Right renal pelvis (tissue), 4 donors: ENCODE data around the gene EVL. TPM values are rescaled to one million over a fixed set of nuclear protein-coding genes. Genes with fewer than 3 reads are reported as not detected.

Source experiments
- DNase-seq, 4 donors: peaks; one replicate each; pipeline ENCODE4 v3.0.0-alpha.2; 2013; ENCODE audit warnings: low read depth in 4 of 4, low spot score in 3 of 4, missing footprints in 1 of 4
- polyA plus RNA-seq, 4 donors: library from polyadenylated mRNA; unstranded; fragments of 120-200 nt; gene quantifications; one replicate each; pipeline ENCODE4 v1.2.1, GENCODE V29; 2013; ENCODE audit not compliant: insufficient read length in 4 of 4

The EVL gene
- polyA plus RNA-seq, 4 donors: 118 to 145 (median 128) TPM

DNA sequence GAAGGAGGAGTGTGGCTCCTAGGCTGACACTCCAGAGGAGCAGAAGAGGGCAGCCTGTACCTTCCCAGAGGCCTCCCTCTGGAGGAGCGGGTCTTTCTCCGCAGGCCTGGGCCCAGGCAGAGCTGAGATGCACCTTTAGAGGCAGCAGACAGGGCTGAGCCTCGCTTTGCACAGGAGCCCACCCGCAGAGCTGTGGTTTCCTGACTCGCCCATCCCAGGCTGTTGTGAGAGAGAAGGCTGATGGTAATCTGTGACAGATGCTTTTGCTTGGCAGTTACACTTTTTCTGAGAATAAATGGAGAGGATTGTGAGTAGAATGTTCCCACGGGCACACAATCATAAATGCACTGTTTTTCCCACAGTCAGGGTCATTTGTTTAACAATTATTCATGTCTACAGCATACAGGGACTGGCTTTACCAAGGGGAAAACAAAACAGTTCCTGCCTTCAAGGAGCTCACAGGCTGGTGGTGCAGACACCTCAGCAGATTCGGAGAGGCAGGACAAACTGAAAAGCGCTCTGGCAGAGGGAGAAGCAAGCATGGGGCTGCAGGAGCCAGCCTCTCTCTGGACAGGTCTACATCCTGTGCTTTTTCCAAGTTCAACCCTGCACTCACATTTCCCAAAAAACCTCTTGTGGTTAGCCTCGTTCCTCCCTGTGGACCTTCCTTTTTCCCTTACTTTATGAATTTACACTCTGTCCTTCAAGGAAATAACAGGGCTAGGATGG lies 13.9 kb downstream of the EVL start:
- DNase-seq: no peak

DNA sequence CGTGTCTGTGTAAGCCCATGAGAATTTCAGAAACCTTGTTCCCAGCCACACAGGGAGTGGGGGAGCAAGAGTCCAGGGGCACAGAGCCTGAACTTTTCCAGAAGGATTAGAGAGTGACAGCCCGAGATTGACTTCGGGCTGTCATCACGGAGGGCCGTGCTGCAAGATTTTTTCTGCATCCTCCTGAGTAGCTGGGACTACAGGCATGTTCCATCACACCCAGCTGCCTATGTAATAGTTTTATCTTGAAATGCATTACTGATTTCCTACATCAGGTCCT lies 14.4 kb downstream of the EVL start:
- DNase-seq: no peak

DNA sequence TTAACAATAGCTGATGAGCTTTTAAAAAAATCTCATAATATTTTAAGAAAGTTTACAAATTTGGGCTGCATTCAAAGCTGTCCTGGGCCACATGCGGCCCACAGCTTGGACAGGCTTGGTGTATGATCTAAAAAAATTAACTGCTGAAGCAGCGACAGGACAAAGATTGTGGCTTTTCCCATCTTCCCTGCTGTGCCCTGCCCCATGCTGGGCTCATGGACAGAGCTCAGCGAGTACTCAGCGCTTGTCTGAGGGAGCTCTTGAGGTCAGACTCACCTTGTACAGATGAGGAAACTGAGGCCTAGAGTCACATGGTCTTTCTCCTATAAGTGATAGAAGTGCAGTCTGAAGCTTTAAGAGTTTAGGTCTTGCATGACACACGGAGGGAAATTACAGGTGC lies 15.0 kb downstream of the EVL start:
- DNase-seq: no peak

DNA sequence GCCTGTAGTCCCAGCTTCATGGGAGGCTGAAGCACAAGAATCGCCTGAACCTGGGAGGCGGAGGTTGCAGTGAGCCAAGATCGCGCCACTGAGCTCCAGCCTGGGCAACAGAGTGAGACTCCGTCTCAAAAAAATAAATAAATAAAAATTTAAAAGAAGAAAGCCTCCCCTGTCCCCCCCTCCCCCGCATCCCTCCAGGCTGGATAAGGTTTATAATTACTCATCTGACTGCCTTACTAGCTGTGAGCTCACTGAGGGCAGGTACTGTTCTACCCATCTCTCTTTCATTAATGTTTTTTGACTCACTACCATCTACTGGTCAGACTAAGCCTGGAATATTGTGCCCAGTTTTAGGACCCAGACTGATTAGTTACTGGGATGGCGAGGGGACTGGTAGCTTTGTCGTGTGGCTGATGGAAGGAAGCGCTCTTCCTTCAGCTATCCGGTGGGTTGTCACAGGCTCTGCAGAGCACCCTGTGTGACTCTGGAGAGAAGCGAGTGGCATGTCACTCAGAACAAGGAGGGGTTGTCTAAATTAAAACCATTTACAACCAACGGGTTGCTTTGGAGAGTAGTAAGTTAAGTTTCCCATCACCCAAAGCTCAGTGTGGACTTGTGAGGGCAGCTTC lies 16.9 kb downstream of the EVL start:
- DNase-seq: no peak

DNA sequence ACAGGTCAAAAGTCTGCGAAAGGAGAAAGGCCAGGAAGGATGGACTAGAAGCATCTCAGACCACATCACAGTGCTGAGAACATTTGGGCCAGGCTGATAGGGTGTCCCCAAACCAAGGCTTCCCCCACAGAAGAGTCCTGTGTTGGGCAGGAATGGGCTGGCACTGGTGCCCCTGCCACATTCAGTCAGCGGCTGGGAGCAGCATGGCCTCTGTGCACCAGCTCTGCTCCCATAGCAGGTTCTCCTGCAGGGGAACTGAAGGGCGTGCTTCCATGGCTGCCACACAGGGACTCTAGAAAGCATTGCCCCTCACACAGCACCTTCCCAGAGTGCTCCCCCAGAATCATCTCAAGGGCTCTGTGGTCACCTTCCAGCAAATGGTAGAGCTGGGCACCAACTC lies 17.5 kb downstream of the EVL start:
- no peak for DNase-seq

DNA sequence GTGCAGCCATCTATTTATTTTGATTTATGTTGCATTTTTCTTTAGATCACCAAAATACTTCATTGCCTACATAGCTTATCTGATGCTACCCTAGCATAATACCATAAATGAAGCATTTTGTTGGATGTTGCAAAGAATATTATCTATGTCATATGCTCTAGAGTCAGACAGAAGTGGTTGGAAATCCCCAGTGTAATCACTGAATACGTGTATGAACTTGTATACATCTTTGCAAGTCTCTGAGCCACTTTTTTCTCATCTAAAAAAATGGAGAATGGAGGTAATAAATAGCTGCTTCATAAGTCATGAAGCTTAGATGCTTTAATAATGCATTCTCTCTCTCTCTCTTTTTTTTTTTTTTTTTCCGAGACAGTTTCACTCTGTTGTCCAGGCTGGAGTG lies 18.5 kb downstream of the EVL start:
- no peak for DNase-seq

DNA sequence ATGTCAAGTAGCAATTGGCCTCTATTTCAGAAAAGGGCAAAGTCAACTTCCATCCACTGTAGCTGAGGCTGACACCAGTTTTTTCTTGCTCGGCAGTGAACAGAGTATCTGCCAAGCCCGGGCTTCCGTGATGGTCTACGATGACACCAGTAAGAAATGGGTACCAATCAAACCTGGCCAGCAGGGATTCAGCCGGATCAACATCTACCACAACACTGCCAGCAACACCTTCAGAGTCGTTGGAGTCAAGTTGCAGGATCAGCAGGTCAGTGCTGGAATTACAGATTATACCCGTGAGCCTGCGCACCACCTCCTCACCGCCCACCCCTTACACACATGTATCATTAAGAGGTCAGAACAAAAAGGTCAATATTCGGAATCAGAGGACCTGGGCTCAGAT lies 19.4 kb downstream of the EVL start:
- no peak for DNase-seq

DNA sequence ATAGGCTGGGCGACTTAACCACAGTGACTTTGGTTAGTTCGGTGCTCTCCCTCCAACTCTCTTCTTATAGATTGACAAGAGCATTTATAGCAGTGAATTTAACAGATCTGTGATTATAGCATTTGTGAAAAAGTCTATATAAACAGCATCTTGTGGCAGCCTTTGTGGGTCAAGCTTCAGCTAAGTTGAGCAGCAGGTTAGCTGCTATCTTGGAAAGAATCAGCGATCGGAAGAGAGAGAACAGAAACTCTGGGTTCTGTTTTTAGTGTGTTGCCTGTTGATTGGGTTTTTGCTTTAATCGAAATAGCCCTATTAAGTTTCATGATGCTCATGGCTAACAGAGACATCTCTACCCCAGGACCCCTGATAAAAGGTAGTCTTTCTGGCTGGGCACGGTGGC lies 20.2 kb downstream of the EVL start:
- DNase-seq: no peak

DNA sequence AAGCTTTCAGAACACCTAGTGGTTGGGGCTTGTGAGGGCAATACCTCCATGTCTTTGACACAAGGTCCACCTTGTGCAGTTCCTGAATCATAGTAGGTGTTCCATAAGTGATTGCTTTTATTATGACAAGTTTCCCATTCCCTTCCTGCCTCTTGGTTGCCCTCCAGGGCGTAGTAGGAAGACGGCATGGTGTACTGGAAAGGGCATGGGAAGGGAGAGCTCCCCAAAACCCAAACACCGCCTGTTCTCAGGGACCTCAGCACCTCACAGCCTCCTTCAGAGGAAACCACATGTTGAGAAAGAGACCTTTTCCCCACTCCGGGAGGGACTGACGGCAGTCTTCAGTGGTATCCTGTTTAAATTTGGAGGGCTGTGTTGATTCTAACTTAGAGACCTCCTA lies 21.1 kb downstream of the EVL start:
- no peak for DNase-seq

DNA sequence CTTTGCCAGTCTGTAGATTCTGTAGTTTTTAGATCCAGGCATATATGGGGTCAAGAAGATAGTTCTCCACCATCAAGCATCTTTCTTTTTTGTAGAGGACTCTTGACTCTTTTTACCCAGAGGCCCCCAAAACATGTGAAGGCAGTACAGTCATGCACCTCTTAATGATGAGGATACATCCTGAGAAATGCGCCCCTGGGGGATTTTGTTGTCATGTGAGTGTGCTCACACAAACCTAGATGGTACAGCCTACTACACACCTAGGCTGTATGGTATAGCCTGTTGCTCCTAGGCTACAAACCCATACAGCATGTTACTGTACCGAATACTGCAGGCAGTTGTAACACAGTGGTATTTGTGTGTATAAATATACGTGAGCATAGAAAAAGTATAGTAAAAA lies 23.0 kb downstream of the EVL start:
- DNase-seq: no peak

DNA sequence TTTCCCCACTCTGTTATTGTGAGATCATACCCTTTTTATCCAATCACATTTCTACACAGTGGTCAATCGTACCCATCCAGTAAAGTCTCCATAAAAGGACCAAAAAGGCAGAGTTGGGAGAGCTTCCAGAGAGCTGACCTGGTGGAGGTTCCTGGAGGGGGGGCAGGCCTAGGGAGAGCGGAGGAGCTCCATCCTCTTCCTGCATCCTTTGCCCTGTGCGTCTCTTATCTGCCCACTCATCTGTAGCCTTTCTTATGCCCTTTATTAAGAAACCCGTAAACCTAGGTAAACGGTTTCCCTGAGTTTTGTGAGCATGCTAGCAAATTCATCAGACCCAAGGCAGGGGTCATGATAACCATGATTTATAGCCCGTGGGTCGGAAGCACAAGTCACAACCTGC lies 26.2 kb downstream of the EVL start:
- no peak for DNase-seq

DNA sequence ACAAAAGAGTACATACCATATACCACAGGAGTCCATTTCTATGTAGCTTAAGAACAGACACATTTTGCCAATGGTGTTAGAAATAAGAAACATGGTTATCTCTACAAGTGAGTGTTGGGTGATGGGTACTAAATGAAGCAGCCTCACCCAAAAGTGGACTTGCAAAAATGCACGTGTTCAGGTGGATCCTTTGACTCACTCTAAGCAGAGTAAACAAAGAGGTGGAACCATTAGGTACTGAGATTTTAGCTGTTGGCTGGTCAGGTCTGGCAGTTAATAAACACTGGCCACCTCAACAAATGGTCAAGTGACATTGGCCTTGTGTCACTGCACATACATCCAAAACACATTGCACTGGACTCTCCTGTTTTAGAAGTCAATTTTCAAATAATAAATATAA lies 27.6 kb downstream of the EVL start:
- no peak for DNase-seq

DNA sequence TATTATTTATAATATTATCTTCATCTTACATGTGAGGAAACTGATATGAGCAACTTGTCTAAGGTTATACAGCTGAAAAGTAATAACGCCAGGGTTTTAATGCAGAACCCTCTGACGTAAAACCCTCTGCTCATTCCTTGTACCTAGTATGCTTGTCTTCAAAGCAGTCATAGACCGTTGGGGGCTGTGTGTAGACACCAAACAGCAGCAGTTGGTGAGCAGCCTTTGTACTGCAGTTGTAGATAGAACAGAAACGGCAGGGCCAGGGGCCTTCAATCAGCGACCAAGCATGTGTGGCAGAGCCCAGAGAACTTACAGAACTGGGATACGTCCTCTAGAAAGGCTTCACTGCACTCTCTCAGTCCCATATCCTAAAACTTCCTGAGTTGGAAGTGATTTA lies 28.1 kb downstream of the EVL start:
- no peak for DNase-seq

DNA sequence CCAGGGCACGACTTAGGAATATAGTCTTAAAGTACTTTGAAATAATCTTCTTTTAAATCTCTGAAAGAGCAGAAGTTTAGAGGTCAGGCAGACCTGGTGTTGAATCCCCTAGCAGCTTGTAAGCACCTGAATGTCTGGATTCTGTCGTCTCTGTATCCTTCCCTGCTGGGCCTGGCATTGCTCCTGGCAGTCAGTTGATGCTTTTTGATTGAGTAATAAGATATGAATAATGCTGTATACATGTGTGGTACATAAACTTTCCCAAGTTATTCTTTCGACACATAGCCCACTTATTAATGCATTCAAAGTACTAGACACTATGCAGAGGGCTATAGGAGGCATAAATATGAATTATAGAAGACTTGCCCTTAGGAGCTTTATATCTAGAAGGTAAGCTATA lies 31.4 kb downstream of the EVL start:
- no peak for DNase-seq

DNA sequence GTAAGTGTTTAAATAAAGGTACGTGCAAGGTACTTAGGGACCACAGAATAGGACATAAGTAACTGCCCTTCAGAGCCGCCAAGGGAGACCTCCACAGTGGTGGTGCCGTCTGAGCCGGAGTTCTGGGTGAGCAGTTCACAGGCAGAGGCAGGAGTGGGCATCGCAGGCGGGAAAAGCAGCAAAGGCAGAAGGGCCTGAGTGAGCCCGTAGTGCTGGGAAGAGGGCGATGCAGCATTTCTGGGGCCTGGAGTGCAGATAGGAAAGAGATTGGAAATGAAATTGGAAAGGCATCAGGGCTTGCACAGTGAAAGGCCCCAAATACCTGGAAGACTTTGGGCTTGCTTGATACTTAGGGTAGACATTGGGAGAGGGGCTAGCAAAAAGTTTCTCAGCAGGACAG lies 32.9 kb downstream of the EVL start:
- no peak for DNase-seq

DNA sequence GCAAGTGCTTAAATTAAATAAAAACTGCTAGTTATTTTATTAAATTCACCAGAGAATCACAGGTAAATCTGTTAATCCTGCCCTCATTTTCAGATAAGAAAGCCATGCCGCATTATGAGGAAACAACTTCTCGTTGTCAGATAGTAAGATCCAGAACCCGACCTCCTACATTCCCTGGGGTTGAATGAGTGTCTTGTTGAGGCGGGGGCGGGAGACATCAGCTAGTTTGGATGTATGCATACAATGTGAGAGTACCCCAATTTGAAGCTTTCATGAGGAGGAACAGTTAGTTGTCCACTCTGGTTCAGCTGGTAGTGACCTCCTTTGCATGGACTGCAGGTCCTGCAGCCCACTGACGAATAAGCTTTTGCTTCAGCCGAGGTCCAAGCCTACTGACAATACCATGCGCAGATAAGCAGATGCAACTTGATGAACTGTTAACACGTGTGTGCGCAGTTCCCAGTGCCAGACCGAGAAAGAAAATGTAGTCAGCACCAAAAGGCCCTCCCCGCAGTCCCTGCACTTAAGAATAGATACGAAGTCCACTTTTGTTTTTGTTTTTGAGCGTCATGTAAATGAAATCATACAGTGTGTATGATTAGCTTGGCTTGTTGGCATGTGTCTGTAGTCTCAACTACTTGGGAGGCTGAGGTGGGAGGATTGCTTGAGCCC lies 34.9 kb downstream of the EVL start:
- DNase-seq: no peak

DNA sequence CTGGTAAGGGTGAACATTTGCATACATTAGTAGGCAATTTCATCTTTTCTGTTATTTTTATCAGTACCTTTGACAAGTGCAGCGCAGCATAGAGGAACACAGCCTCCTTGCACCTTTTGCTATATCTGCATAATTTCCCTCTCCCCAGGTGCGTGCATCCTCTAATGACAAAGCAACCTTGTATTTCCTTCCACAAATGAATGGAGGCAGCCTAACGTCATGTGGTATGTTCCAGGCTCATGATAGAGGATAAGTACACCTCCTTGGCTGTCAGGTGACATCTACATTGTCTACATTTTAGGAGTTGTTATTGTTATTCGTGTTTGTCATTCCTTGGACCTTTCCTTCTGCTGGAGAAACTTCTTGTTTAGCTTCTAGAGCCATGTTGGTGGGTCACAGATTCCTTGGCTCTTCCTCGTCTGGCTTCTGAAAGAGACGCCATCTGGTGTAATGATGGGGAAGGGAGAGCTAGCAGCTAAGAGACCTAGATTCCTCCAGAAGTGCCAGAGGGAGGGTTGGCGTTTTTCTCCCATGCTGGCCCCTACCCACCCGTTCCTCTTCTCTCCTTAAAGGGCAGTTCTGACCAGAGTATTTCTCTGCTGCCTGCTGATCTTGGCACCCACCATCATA lies 37.0 kb downstream of the EVL start:
- no peak for DNase-seq

DNA sequence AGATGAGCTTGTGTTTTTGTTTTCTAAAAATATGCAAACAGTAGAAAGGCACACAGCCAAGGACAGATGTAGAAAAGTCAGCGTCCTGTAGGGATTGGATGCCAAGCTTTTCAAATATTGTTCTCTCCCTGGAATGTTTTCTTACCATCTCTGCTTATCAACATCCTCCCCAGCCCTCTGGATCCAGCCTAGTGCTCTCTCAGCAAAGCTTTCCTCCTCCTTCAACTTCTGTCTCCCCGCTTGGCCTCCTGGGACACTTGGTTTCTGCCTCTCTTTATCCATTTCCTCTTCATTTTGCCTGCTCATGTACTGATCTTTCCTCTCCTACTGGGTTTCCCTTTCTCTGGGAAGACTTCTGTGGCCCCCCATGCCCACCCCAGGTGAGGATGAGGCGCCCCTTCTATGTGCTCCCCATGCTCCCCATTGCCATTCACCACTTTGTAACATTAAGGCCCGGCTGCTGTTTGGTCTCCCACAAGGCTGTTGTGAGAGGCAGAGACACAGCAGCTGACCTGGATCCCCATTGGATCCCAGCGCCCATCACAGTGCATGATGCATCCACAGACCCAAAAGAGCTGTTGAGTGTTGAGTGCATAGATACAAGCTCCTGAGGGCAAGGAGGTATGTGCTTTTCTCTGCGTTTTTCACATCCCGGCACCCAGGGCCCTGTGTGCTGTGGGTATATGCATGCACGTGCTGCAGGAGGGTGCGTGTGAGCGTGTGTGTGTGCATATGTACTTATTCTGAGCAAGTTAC lies 38.2 kb downstream of the EVL start:
- DNase-seq: no peak

DNA sequence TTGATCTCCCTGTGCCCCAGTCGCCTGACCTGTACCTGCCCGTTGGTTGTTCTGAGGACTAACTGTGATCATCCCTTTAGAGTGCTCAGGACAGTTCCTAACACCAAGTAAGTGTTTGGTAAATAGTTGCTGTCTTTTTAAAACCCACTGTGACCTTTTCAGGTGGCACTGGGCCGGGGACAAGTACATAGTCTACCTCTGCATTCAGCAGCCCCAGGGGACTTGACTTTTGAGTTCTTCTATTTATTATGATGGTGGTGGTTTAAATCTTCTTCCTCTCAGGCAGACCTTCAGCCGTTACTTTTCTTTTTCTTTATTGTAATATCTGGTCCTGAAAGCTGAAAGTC lies 38.8 kb downstream of the EVL start:
- DNase-seq: no peak

DNA sequence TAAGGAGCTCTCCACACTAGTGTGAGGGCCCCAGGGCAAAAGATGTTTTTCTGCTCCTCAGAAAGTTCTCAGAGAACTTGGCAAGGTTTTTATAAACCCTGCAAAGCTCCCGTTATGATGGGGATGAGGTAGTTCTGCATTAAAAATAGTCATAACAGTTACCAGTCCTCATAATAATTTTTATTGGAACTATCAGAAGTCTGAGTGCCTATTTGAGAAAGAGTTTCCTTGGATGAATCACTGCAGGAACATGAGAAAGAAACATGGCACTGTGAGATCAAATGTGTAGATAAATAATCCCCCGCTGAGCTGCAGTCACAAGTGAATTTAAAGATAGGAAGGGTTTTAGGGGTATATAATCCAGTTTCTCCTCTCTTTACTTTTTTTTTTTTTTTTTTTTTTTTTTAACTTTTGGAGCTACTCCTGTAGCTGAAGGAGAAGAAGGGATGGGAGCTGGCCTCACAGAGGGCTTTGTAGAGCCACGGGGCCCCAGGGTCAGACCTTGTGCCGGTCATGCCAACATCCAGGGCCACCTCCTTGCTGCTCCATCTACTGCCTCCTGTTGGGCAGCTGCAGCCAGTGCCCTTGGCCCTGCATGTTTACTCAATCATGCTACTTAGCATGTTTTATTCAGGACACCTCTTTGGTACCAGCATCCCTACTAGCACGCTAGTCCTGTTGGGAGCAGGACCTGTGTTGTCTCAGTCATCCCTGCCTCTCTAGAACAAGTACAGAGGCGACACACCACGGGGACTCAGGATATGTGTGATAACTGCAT lies 39.5 kb downstream of the EVL start:
- DNase-seq: no peak
